ENCODE results near the gene TMEM53.

DNA sequence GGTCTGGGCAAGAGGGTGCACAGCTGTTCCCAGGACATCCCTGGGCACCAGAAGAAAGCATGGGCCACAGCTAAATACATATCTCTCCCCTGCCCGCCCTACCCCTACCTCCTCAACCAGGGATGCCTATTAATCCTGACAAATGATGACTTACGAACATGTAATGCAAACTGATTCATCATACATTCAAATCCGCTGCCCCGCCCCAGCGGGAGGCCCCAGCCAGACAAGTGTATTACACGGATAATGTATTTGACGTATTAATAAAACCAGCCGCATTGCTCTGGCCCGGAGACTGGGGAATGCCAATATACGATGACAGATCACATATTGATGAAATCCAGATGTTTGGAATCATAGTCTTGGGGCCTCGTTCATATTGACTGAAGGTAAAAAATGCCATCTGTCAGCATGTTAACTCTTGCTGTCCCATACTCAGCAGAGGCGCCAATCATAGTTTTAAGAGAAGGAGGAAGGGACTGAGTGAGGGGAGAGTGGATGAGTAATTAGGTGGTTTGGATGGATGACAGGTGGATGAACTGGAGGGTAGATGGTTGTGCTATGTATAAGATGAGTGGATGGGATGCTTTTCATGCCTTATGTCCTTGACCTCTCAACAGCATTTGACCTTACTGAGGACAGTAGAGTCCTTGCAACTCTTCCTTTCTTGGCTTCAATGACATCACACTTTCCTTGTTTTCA is 68.2 kb downstream of the TMEM53 start:
- TF ChIP-seq POLR2A (IDR thresholded peaks at IDR 0.05; ENCODE audit: control extremely low read depth in 1 of 2, low read depth in 2 of 2, low read length in 2 of 2): no peak
- TF ChIP-seq, protein P1, sequence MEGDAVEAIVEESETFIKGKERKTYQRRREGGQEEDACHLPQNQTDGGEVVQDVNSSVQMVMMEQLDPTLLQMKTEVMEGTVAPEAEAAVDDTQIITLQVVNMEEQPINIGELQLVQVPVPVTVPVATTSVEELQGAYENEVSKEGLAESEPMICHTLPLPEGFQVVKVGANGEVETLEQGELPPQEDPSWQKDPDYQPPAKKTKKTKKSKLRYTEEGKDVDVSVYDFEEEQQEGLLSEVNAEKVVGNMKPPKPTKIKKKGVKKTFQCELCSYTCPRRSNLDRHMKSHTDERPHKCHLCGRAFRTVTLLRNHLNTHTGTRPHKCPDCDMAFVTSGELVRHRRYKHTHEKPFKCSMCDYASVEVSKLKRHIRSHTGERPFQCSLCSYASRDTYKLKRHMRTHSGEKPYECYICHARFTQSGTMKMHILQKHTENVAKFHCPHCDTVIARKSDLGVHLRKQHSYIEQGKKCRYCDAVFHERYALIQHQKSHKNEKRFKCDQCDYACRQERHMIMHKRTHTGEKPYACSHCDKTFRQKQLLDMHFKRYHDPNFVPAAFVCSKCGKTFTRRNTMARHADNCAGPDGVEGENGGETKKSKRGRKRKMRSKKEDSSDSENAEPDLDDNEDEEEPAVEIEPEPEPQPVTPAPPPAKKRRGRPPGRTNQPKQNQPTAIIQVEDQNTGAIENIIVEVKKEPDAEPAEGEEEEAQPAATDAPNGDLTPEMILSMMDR (IDR thresholded peaks at IDR 0.05; ENCODE audit: control extremely low read depth in 1 of 3, insufficient read depth in 1 of 3, low read depth in 1 of 3, low read length in 3 of 3): no peak
- no peak for TF ChIP-seq PHF8 (conservative IDR thresholded peaks at IDR 0.05; ENCODE audit: low read depth, low read length)
- no peak for TF ChIP-seq NANOG (IDR thresholded peaks at IDR 0.05; ENCODE audit: insufficient read depth, low read depth, low read length, poor library complexity, severe bottlenecking)
- no peak for TF ChIP-seq POLR2AphosphoS5 (IDR thresholded peaks at IDR 0.05; ENCODE audit: low read depth, low read length)
- no peak for TF ChIP-seq EP300 (IDR thresholded peaks at IDR 0.05; ENCODE audit: borderline replicate concordance in 1 of 2, low read depth in 2 of 2, low read length in 2 of 2)
- TF ChIP-seq SUZ12 (IDR thresholded peaks at IDR 0.05; ENCODE audit: low read length): no peak
- no peak for TF ChIP-seq EGR1 (IDR thresholded peaks at IDR 0.05; ENCODE audit: borderline replicate concordance, low read depth, low read length)
- TF ChIP-seq, protein P2, sequence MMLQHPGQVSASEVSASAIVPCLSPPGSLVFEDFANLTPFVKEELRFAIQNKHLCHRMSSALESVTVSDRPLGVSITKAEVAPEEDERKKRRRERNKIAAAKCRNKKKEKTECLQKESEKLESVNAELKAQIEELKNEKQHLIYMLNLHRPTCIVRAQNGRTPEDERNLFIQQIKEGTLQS (IDR thresholded peaks at IDR 0.05; ENCODE audit: insufficient read depth, low read depth, low read length): no peak
- no peak for TF ChIP-seq SIN3A (conservative IDR thresholded peaks at IDR 0.05 in 1 of 2, IDR thresholded peaks at IDR 0.05 in 1 of 2; ENCODE audit: low read depth in 1 of 2, low read length in 2 of 2)
- TF ChIP-seq MAFK (IDR thresholded peaks at IDR 0.05; ENCODE audit: low read depth, low read length): no peak
- TF ChIP-seq, protein P3, sequence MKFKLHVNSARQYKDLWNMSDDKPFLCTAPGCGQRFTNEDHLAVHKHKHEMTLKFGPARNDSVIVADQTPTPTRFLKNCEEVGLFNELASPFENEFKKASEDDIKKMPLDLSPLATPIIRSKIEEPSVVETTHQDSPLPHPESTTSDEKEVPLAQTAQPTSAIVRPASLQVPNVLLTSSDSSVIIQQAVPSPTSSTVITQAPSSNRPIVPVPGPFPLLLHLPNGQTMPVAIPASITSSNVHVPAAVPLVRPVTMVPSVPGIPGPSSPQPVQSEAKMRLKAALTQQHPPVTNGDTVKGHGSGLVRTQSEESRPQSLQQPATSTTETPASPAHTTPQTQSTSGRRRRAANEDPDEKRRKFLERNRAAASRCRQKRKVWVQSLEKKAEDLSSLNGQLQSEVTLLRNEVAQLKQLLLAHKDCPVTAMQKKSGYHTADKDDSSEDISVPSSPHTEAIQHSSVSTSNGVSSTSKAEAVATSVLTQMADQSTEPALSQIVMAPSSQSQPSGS (IDR thresholded peaks at IDR 0.05; ENCODE audit: low read length): no peak
- no peak for TF ChIP-seq SP1 (IDR thresholded peaks at IDR 0.05; ENCODE audit: low read depth, low read length)
- TF ChIP-seq YY1 (IDR thresholded peaks at IDR 0.05; ENCODE audit: low read depth, low read length): no peak

Data from H1 (cell line).